H1 (cell line): ENCODE measurements around the gene SMAP1. TPM values are rescaled to one million over a fixed set of nuclear protein-coding genes. Genes with fewer than 3 reads are reported as not detected.

Experiments
- KDM5A ChIP-seq: fragments of 200-600 bp; IDR thresholded peaks from 2 replicates; pipeline ENCODE4 v1.7.1; 2012; ENCODE audit warnings: mild to moderate bottlenecking, low read length, inconsistent platforms, mixed read lengths
- NANOG ChIP-seq: IDR thresholded peaks from 2 replicates; pipeline ENCODE4 v1.6.1; 2011; ENCODE audit warnings: low read length, low read depth, mild to moderate bottlenecking, inconsistent platforms; ENCODE audit not compliant: insufficient read depth, poor library complexity, severe bottlenecking
- POLR2A ChIP-seq, 2 experiments: IDR thresholded peaks; 1 replicate in 1 of 2; 2 replicates in 1 of 2; pipeline ENCODE4 v1.6.1; 2011; ENCODE audit warnings: low read depth in 2 of 2, low read length in 2 of 2, mild to moderate bottlenecking in 2 of 2; ENCODE audit errors: control extremely low read depth in 1 of 2
- POU5F1 ChIP-seq: IDR thresholded peaks from 2 replicates; pipeline ENCODE4 v1.6.1; 2011; ENCODE audit warnings: low read depth, mild to moderate bottlenecking, low read length, moderate library complexity
- SIN3A ChIP-seq, 2 experiments: IDR thresholded peaks in 1 of 2; conservative IDR thresholded peaks in 1 of 2; 2 replicates each; pipeline ENCODE4 v1.6.1; 2011 to 2012; ENCODE audit warnings: low read length in 2 of 2, improper control_type of control experiment in 1 of 2, low read depth in 1 of 2, mild to moderate bottlenecking in 1 of 2
- TEAD4 ChIP-seq: IDR thresholded peaks from 2 replicates; pipeline ENCODE4 v1.6.1; 2012; ENCODE audit warnings: low read depth, low read length, inconsistent platforms, mixed read lengths
- USF2 ChIP-seq: IDR thresholded peaks from 2 replicates; pipeline ENCODE4 v1.6.1; 2011; ENCODE audit warnings: low read length, improper control_type of control experiment
- ZNF274 ChIP-seq: IDR thresholded peaks from 2 replicates; pipeline ENCODE4 v1.7.0; 2012; ENCODE audit warnings: low read length, borderline replicate concordance; ENCODE audit errors: extremely low read depth
- polyA plus RNA-seq, 7 experiments: library from polyadenylated mRNA; depleted of rRNA in 3 of 7; stranded (reverse) in 5 of 7; unstranded in 2 of 7; fragments of >200 nt in 5 of 7; fragments of 200-250 nt in 2 of 7; gene quantifications; 1 replicate in 5 of 7; 2 replicates in 1 of 7; 4 replicates in 1 of 7; pipeline versions ENCODE4 v1.2.1 to v1.2.3, GENCODE V29; 2011 to 2013; ENCODE audit warnings: missing spikeins in 2 of 7, mixed read lengths in 2 of 7
- total RNA-seq: library from RNA; stranded (reverse); fragmentation: NEBNext Ultra II Directional; extraction: Animal tissue kit (Norgen Biotek cat#: 25700); gene quantifications from 2 replicates; pipeline ENCODE4 v1.2.1, GENCODE V29; 2021

SMAP1 gene
- total and polyA plus RNA-seq, 2 of the 8 experiments (the other 6 are each of a cell fraction or from before 2014, with no cell fraction given) = 18.8 to 32.4 TPM

GRCh38 chr6:70839286-70840266 lies 171.9 kb downstream of the SMAP1 start (continued):
- no peak for TF ChIP-seq SIN3A (conservative IDR thresholded peaks at IDR 0.05 in 1 of 2, IDR thresholded peaks at IDR 0.05 in 1 of 2; ENCODE audit: low read depth in 1 of 2, low read length in 2 of 2)
- TF ChIP-seq NANOG = no peak
- no peak for TF ChIP-seq KDM5A
- TF ChIP-seq TEAD4 = no peak
- TF ChIP-seq POLR2A (IDR thresholded peaks at IDR 0.05; ENCODE audit: control extremely low read depth in 1 of 2, low read depth in 2 of 2, low read length in 2 of 2) = no peak
- TF ChIP-seq ZNF274 = no peak
- TF ChIP-seq USF2 = no peak
- no peak for TF ChIP-seq POU5F1
